T follicular helper cell (primary cell): ENCODE measurements around the gene DNAJC16.
"Not testable (repeated sequence)": the region's sequence is repeated elsewhere in the genome, so short reads cannot be mapped to it uniquely, and the experiment has no call there.

Experiments
- DNase-seq: peaks from one replicate; pipeline ENCODE4 v3.0.0-alpha.2; 2020; ENCODE audit warnings: low read depth
- total RNA-seq, 2 experiments: gene quantifications; one replicate each; lab custom pipeline; 2026; lab: John Stamatoyannopoulos, UW

DNAJC16 gene
- total RNA-seq = 39.4 to 53.4 reads per million in 2 experiments

DNA sequence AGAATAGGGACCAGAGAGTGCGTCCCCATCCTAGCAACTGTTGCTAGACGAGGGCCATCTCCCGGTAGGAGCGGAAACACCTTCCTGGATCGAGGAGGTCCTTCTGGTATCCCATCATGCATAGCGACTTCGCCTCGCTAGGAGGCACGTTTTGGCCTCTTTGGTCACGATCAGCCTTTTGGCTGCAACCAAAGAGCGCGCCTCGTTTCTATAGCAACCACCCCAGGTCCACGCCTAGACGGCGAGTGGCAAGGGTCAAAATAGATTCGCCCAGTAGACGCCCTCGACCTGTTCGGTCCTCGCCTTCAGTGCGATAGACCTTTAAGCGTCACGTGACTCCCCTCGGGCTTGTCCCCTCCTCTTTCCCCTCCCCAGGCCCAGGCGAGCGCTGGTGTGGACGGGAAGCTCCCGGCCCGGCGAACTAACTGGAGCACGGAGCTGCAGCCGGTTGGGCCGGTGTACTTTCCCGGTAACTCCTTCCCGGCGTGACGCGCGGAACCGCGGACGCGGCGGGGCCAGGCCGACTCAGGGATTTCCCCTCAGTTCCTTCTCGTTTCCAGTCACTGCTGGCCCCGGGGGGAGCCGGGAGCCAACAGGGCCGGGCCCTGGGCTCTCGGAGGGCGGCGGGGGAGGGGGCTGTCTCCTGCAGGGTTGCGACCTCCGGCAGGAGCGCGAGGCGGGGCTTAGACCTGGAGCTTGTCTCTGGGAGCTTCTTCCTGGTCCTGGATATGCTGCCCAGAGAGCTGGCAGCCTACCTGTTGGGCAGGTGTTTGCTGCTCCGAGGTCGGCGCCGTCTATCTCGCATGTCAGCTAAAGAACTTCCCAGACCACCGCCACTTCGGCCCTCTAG, at the start of gene DNAJC16:
Gene DNAJC16 (plus strand): TSS at position 359 of the 850 bp plus-strand sequence. CDS start 2,258 bp downstream, outside the sequence.
- DNase-seq = peak; percentile 88

DNA sequence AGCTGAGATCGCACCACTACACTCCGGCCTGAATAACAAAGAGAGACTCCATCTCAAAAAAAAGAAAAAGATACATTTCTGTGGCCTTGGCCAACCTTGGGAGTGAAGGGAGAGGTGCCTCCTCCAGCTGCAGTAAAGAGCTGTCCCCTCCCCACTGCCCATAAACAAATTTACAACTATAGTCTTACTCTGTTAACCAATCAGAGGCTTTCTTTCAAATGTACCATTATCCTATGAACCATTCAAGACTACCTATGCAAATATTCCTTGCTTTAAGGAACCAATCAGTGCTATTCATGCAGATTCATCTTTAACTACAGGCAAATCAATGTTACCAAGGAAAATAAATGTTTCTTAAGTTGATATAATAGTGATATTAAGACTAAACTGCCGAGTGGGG, 49.7 kb upstream of the DNAJC16 start:
- DNase-seq = no peak

DNA sequence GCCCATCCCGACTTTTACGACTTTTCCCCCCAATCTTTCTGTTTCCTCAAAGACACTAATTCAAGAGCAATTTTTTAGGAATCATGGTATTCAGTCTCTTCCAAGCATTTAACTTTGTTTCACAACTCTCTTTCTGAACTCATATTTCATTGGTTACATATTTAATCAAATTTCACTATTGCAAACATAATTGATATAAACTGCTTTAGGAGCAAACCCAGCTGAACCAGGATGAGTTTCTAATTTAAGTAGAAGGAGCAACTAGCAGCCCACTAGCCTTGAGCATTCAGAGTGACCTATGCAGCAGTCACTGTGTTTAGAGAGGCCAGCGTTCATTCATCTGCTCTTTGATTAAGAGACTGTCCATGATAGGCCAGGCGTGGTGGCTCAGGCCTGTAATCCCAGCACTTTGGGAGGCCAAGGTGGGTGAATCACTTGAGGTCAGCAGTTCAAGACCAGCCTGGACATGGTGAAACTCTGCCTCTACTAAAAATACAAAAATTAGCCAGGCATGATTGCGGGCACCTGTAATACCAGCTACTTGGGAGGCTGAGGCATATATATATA, 48.9 kb upstream of the DNAJC16 start:
- no peak for DNase-seq

DNA sequence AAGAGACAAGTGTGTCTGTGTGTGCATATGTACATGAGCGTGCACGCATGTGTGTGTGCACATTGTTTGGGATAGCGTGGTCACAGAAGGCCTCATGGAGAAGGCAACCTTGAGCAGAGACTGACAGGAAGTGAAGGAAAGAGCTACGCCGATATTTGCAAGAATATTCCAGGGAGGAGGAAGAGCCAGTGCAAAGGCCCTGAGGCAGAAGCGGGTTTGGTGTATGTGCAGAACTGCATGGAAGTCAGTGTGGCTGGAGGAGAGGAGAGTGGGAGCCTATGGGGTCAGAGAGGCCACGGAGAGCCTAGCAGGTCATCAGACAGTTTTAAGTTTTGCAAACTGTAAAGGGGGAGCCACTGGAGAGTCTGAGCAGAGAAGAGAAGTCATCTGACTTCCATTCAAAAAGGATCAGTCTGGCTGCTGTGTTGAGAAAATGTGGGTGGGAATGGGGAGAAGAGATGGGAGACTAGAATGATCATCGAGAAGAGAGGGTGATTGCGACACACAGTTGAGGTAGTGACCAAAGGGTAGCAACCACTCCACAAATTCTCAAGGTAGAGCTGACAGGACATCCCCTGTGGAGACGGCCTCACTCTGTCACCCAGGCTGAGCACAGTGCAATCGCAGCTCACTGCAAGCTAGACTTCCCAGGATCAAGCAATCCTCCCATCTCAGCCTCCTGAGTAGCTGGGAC, 46.8 kb upstream of the DNAJC16 start:
- DNase-seq = no peak

GRCh38 chr1:15482455-15482854, 44.2 kb upstream of the DNAJC16 start:
- not testable (repeated sequence) for DNase-seq

- not testable (repeated sequence) for DNase-seq
These were observed 43.6 kb upstream of the DNAJC16 start for GRCh38 chr1:15482983-15483543.

DNA sequence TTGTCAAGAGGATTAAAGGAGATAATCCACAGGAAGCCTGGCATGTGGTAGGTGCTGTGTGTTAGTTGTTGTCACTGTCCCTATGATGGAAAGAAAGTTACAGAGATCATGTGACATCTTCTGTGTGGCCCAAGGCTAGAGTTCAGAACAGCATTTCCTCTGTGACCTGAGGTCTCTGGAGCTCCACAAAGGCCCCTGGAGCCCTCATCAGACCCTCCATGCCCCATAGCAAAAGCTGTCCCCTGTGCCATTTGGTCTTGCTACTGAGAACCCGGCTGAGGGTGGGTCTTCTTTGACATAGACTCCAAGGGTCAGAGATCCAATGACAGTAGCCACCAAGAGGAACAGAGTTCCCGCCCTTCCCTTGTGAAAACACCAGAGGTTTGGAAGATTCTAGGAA, 42.7 kb upstream of the DNAJC16 start:
- DNase-seq = no peak

GRCh38 chr1:15484443-15484842, 42.2 kb upstream of the DNAJC16 start:
- not testable (repeated sequence) for DNase-seq

DNA sequence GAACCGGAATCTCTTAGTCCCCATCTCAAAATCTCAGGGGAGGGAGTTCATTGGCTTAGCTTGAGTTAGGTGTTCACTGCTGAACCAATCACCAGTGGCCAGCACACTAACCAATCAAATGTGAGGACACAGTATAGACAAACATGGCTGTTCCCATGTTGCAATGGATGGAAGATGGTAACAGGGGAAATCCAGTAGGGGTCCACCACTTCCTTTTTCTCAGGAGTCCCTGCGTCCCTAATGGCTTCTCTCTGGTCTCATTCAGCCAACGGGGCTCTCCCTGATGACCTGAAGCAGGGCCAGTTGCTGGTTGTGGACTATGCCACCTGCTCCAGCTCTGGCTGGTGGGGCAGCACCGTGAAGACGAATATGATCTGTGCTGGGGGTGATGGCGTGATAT, 41.0 kb upstream of the DNAJC16 start:
- no peak for DNase-seq

DNA sequence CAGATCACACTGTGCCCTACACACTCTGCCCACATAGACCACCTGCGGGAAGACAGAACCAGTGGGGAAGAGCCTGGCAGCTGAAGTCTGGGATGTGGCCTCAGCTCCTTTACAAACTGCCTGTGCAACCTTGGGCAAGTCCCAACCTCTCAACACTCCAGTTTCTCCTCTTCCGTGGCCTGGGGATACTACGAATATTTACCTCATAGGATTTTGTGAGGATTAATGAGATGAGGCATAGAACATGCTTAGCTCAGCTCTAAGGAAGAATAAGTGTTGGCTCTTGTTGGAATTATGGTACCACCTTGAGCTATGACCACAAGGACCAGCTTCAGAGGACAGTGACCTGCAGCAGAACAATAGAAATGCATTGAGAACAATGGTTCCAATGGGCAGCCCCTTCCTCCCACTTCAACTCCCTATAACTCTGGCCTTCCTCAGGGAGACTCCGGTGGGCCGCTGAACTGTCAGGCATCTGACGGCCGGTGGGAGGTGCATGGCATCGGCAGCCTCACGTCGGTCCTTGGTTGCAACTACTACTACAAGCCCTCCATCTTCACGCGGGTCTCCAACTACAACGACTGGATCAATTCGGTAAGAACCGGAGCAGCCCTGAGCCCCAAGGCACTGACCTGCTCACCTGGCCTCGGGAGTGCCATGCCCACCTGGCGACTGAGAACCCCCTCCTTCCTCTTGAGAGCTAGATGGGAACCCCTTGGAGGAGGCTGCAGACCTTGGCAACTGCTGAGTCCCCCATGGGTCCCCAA, 39.6 kb upstream of the DNAJC16 start:
- DNase-seq = not testable (repeated sequence)

DNA sequence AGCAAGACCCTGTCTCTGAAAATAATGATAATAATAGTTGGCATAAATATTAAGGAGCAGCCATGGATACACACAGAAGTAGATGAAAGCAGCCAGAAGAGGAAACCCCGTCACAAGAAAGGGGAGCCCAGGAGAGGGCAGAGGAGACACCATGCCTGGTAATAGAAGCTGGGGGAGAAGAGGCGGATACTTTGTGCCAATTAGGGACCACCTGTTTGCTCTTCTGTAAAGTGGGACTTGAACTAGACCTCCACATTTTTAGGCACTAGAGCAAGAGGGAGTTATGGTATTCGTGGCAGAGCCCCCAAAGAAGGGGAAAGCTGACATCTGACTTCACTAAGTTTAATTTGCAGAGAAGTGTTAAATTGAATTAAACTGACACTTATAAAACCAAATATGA, 38.3 kb upstream of the DNAJC16 start:
- no peak for DNase-seq

- no peak for DNase-seq
These were observed 37.5 kb upstream of the DNAJC16 start for GRCh38 chr1:15489052-15489736.

DNA sequence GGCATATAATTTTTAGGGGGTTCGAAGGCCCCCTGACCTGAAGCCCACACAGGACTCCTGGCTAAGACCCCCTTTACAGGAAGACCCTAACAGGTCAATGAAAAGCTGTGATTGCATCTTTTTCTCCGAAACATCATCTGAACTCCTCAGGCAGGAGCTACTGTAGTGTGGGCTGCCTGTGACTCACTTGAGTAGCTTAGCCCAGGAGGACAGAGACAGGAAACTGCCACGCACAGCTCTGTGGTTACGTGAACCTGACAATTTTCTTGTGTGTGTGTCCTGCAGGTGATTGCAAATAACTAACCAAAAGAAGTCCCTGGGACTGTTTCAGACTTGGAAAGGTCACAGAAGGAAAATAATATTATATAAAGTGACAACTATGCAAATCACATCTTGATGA, 35.6 kb upstream of the DNAJC16 start:
- not testable (repeated sequence) for DNase-seq

DNA sequence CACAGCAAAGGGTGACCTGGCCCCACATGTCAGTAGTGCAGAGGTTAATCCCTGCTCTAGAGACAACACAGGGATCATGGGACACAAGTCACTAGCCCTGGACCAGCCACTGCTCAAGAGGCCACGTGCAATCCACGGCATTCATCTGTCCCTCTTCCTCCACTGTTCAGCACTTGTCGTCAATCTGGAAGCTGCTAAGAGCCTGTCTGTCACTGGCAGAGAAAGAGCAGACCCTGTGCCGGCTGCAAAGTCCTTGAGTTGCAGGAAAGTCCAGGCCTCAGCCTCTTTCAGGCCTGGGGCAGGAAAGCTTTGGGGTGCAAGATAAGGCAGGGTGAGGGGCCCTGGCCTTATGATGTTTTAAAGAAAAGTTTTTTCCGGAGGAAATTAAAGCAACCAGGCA, 34.1 kb upstream of the DNAJC16 start:
- DNase-seq = no peak

GRCh38 chr1:15493869-15494390, 32.7 kb upstream of the DNAJC16 start:
- no peak for DNase-seq

DNA sequence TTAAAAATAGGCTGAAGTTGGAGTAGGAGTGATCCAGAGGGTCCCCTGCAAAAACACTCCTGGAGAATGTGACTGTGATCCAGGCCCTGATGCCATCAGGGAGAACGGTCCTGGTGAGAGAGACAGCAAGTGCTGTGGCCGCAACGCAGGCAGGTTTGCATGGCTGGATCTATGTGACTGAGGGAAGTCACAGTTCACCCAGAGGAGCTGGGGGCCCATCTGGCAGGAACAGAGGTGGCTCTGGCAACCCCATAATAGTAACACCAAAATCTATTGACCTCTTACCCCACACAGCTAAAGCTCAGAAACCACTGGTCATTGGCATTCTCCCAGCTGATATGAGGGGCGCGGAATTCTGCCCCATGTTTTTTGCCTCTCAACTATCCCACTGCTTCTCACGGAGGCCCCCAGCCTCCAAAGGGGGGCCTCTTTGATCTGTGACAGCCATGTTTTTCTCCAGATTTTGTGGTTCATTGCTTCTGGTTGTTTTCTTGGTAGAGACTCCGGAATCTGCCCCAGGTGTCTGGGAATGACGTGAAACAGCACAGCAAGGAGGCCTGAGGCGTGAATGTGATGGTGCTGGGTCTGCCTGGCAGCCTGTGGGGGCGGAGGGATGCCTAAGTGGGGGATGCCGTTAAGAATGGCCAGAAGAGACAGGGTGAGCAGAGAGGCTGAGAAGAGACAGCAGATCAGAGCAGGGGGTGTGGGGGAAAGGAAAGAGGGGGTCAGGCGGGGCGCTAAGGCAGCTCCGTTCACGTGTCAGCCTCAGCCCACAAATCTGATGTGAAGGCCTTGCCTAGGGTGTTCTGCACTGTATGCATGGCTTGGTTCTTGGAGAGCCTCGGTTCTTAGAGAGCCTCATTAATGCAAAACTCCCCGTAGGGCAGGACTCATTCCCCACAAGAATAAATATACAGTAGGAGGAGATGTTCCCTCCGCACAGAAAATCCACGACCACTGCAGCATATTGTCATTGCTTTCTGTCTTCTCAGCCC, 26.2 kb upstream of the DNAJC16 start:
- DNase-seq = no peak

DNA sequence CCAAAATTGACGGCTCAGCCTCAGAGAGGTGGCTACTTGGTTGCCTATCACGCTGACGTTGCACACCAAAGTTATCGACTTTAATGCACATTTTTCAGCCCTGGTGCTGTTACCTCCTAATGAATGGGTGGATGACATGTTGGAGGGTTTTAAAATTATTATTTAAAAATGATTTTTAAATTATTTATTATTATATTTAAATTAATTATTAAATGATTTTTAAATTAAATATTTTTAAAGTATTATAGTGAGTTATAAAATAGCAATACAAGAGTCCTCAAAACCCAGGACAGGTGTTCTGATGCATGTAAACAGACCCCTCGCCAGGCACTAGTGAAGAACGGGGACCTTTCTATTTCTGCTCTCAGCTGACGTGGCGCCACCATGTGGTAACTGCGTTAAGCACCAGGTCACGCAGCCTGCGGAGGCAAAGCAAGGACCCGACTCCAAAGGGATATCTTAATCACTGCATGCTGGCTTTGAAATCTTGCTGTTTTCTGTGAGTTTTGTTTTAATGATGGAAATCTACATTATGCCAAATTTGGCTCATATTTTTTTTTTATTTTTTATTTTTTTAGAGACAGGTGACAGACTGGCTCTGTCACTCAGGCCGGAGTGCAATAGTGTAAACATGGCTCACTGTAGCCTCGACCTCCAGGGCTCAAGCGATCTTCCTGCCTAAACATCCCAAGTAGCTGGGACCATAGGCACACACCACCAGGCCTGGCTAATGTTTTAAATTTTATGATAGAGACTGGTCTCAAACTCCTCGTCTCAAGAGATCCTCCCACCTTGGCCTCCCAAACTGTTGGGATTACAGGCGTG, 25.2 kb upstream of the DNAJC16 start:
- peak; percentile 19 for DNase-seq

DNA sequence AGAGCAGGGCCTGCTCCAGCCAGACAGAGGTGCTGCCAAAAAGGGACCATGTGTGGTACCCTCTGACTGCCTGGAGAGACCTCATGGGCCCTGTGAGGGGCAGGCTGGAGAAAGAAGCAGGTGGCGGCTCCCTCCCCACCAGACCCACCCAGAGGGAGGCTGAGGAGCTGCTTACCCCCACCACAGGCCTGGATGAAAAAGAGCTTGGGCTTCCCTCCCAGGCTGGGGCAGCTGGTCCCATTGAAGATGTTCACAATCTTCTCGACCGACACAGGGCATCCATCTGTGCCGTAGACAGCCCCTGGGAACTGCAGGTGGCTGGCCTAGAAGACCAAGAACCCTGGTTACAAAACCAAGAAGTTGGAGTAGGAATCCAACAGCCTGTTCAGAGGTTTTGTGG, 22.2 kb upstream of the DNAJC16 start:
- no peak for DNase-seq

- DNase-seq = no peak
These were observed 19.8 kb upstream of the DNAJC16 start for GRCh38 chr1:15506831-15507230.
